ENCODE measurements around the gene ARF5. TPM values are rescaled to one million over a fixed set of nuclear protein-coding genes. Genes with fewer than 3 reads are reported as not detected.

Gene ARF5
- total RNA-seq, result 179 and 210 TPM in 2 replicates

DNA sequence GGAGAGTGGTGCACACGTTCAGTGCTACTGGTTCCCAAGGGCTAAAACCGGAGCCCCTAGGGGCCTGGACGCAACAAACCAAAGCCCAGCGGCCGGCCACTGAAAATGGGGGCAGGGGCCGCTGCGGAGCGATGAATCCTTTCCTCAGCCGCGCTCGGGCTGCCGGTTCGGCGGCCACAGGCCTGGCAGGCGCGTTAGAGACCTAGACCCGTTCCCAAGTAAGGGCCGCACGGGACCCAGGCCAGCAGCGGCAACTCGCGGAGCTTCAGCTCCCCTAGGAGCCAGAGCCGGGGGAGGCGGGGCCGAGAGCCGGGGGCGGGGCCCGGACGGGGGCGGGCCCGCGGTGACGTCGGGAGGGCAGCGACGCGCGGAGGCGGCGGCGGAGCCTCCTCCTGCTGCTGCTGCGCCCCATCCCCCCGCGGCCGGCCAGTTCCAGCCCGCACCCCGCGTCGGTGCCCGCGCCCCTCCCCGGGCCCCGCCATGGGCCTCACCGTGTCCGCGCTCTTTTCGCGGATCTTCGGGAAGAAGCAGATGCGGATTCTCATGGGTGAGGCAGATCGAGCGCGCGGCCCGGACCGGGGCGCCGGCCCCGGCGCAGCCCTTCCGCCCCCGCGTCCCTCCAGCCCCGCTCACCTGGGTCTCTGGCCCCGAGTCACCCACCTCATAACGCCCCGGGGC is at the start of gene ARF5:
TSS of gene ARF5 (plus strand) at position 393 of the 678 bp plus-strand sequence. CDS start at position 481, 88 bp downstream.

GRCh38 chr7:127585044-127585953 is 2.9 kb upstream of the ARF5 start, which contains the start of gene GCC1:
Gene GCC1, minus strand, starts transcription at chr7:127585596. Its CDS starts 414 bp downstream, at chr7:127585182.

GRCh38 chr7:127618042-127618441 is 29.8 kb downstream of the ARF5 start, which contains the start of gene PAX4:
Gene PAX4, minus strand, starts transcription at chr7:127618142. Its CDS starts 2,214 bp downstream, at chr7:127615928.

Other genes starting within 250 kb of the ARF5 start
- gene ZNF800, start 195.7 kb upstream of the ARF5 start, total RNA-seq, result 10.8 and 16.8 TPM in 2 replicates
- 30.6 and 37.5 TPM in 2 replicates for gene GCC1, start 2.8 kb upstream of the ARF5 start, total RNA-seq
- 1.7 and 3.8 TPM in 2 replicates for gene FSCN3, start 5.3 kb downstream of the ARF5 start, total RNA-seq
- gene PAX4, start 29.7 kb downstream of the ARF5 start, total RNA-seq, result not detected in 2 replicates
- 197 and 209 TPM in 2 replicates for gene SND1, start 63.8 kb downstream of the ARF5 start, total RNA-seq